A549 (cell line): Measurements from ENCODE around the gene FGD5. TPM values are rescaled to one million over a fixed set of nuclear protein-coding genes. Genes with fewer than 3 reads are reported as not detected.
A peak's percentile ranks its signal among the peaks of the same experiment; 100 is the strongest.

ENCODE experiments used
- ATAC-seq, 2 experiments: fragments of 200-7000 bp in 1 of 2; fragments of >200 bp in 1 of 2; cut with Nextera tagmentation in 1 of 2; cut with Tn5 transposase in 1 of 2; 3 replicates each; pipeline versions ENCODE4 v1.8.0 to v1.9.1; 2018 to 2020; ENCODE audit warnings: mild to moderate bottlenecking in 1 of 2, moderate library complexity in 1 of 2
- CTCF ChIA-PET: fragments of 300-600 bp; sonication (Branson Sonifier 250); formaldehyde crosslinking; extraction: SDS; loops from one replicate; lab custom pipeline; 2021; ENCODE audit warnings: antibody characterized with exemption, inconsistent platforms; lab: Yijun Ruan, JAX
- POLR2A ChIA-PET: fragments of 350-600 bp; formaldehyde crosslinking; extraction: SDS; loops from one replicate; lab custom pipeline; 2021; ENCODE audit warnings: antibody characterized with exemption, inconsistent platforms; lab: Yijun Ruan, JAX
- DNase-seq, 2 experiments: peaks; one replicate each; pipeline versions ENCODE4 v3.0.0 to v3.0.0-alpha.2; 2011 to 2016; ENCODE audit warnings: low read depth in 1 of 2, low spot score in 1 of 2
- FAIRE-seq: peaks from 2 replicates; lab custom pipeline; 2011; peaks lifted over from hg19 to GRCh38; lab: Jason Lieb, UNC
- H3K27ac ChIP-seq, 2 experiments: fragments of >200 bp; sonication (Bioruptor Twin); formaldehyde crosslinking; 3 replicates each; pipeline ENCODE4 v1.5.1; 2016 to 2017
- H3K4me1 ChIP-seq: fragments of >200 bp; sonication (Bioruptor Twin); formaldehyde crosslinking; 3 replicates; pipeline ENCODE4 v1.6.1; 2016
- H3K4me2 ChIP-seq: fragments of >200 bp; sonication (Bioruptor Twin); formaldehyde crosslinking; 3 replicates; pipeline ENCODE4 v1.6.1; 2016
- H3K4me3 ChIP-seq: fragments of >200 bp; sonication (Bioruptor Twin); formaldehyde crosslinking; 3 replicates; pipeline ENCODE4 v1.5.1; 2016
- H3K9me3 ChIP-seq: fragments of >200 bp; sonication (Bioruptor Twin); formaldehyde crosslinking; 3 replicates; pipeline ENCODE4 v1.6.1; 2016
- BCL3 ChIP-seq: fragments of >200 bp; sonication (Bioruptor Twin); formaldehyde crosslinking; IDR thresholded peaks from 3 replicates; pipeline ENCODE4 v1.6.1; 2016
- CHD4 ChIP-seq: fragments of 200-600 bp; sonication (generic); IDR thresholded peaks from 2 replicates; pipeline ENCODE4 v1.6.1; 2016; ENCODE audit warnings: antibody characterized with exemption, mild to moderate bottlenecking, borderline replicate concordance
- EHF ChIP-seq: fragments of 250-450 bp; sonication (Bioruptor Pico); IDR thresholded peaks from 2 replicates; pipeline ENCODE4 v1.5.0; 2020; ENCODE audit warnings: mild to moderate bottlenecking
- ESRRA ChIP-seq: fragments of 150-350 bp; IDR thresholded peaks from 2 replicates; pipeline ENCODE4 v1.6.1; 2014; ENCODE audit warnings: mild to moderate bottlenecking, low read length, borderline replicate concordance
- FOSB ChIP-seq: fragments of 250-450 bp; sonication (Bioruptor Pico); IDR thresholded peaks from 2 replicates; pipeline ENCODE4 v1.5.0; 2020; ENCODE audit warnings: mild to moderate bottlenecking, moderate library complexity
- GATA3 ChIP-seq: IDR thresholded peaks from 2 replicates; pipeline ENCODE4 v1.6.1; 2012; ENCODE audit warnings: borderline replicate concordance
- HDAC2 ChIP-seq: fragments of 200-600 bp; sonication (generic); IDR thresholded peaks from 2 replicates; pipeline ENCODE4 v1.6.1; 2016
- HOXB13 ChIP-seq: fragments of 250-450 bp; sonication (Bioruptor Pico); IDR thresholded peaks from 2 replicates; pipeline ENCODE4 v1.5.0; 2020; ENCODE audit warnings: low read depth, mild to moderate bottlenecking, moderate library complexity
- KDM1A ChIP-seq: fragments of 200-600 bp; sonication (generic); IDR thresholded peaks from 2 replicates; pipeline ENCODE4 v1.6.1; 2016; ENCODE audit warnings: low read depth, mild to moderate bottlenecking
- MAFK ChIP-seq: fragments of 450-650 bp; IDR thresholded peaks from 2 replicates; pipeline ENCODE4 v1.6.1; 2014; ENCODE audit not compliant: partially characterized antibody
- MAZ ChIP-seq: fragments of 150-350 bp; IDR thresholded peaks from 2 replicates; pipeline ENCODE4 v1.6.1; 2014; ENCODE audit warnings: antibody characterized with exemption, low read depth, low read length, borderline replicate concordance
- NFE2L2 ChIP-seq: fragments of 150-350 bp; conservative IDR thresholded peaks from 2 replicates; pipeline ENCODE4 v1.6.1; 2014; ENCODE audit warnings: low read length
- POLR2AphosphoS2 ChIP-seq: conservative IDR thresholded peaks from 2 replicates; pipeline ENCODE4 v1.6.1; 2012; ENCODE audit warnings: low read length, improper control_type of control experiment, inconsistent platforms
- RAD21 ChIP-seq, 2 experiments: fragments of >200 bp in 1 of 2; sonication (Bioruptor Twin) in 1 of 2; formaldehyde crosslinking in 1 of 2; IDR thresholded peaks in 1 of 2; conservative IDR thresholded peaks in 1 of 2; 2 replicates in 1 of 2; 3 replicates in 1 of 2; pipeline ENCODE4 v1.6.1; 2012 to 2018; ENCODE audit warnings: inconsistent platforms in 1 of 2
- RARB ChIP-seq: fragments of 250-450 bp; sonication (Bioruptor Pico); IDR thresholded peaks from 2 replicates; pipeline ENCODE4 v1.8.0; 2021; ENCODE audit warnings: mild to moderate bottlenecking, moderate library complexity
- SMC3 ChIP-seq: fragments of >200 bp; sonication (Bioruptor Twin); formaldehyde crosslinking; IDR thresholded peaks from 3 replicates; pipeline ENCODE4 v1.6.1; 2018; ENCODE audit warnings: inconsistent platforms
- SREBF2 ChIP-seq: fragments of 450-650 bp; IDR thresholded peaks from 2 replicates; pipeline ENCODE4 v1.6.1; 2014; ENCODE audit warnings: mild to moderate bottlenecking, moderate library complexity
- ZNF302 ChIP-seq: fragments of 250-450 bp; sonication (Bioruptor Pico); IDR thresholded peaks from 2 replicates; pipeline ENCODE4 v1.9.0; 2021; ENCODE audit warnings: inconsistent platforms, mild to moderate bottlenecking, moderate library complexity
- WGBS: methylation state at CpG from one replicate; pipeline ENCODE4 v1.1.6; 2017; ENCODE audit errors: missing lambda C conversion rate; 5-methylcytosine and 5-hydroxymethylcytosine counted together
- polyA plus RNA-seq, 4 experiments: library from polyadenylated mRNA; depleted of rRNA in 3 of 4; stranded (reverse); fragments of >200 nt; fragmentation: RNase III in 1 of 4; extraction: RNeasy Plus Mini Kit Qiagen cat#74134 plus additional on column Dnase treatment in 1 of 4; gene quantifications; 2 replicates in 3 of 4; 3 replicates in 1 of 4; pipeline ENCODE4 v1.2.3, GENCODE V29; 2011 to 2017
- TF ChIP-seq, protein P1 (sequence below): fragments of 200-600 bp; sonication (generic); IDR thresholded peaks from 2 replicates; pipeline ENCODE4 v1.6.1; 2016; ENCODE audit warnings: antibody characterized with exemption, mild to moderate bottlenecking, moderate library complexity
- TF ChIP-seq, protein P2 (sequence below): fragments of >200 bp; sonication (Bioruptor Twin); formaldehyde crosslinking; IDR thresholded peaks from 2 replicates; pipeline ENCODE4 v1.6.1; 2016
- TF ChIP-seq, protein P3 (sequence below): fragments of >200 bp; sonication (Bioruptor Twin); formaldehyde crosslinking; IDR thresholded peaks from 3 replicates; pipeline ENCODE4 v1.5.1; 2016

Gene FGD5
- polyA plus RNA-seq, 2 of the 4 experiments (the other 2 are of a cell fraction), result 0.16 TPM; not detected in 1

DNA sequence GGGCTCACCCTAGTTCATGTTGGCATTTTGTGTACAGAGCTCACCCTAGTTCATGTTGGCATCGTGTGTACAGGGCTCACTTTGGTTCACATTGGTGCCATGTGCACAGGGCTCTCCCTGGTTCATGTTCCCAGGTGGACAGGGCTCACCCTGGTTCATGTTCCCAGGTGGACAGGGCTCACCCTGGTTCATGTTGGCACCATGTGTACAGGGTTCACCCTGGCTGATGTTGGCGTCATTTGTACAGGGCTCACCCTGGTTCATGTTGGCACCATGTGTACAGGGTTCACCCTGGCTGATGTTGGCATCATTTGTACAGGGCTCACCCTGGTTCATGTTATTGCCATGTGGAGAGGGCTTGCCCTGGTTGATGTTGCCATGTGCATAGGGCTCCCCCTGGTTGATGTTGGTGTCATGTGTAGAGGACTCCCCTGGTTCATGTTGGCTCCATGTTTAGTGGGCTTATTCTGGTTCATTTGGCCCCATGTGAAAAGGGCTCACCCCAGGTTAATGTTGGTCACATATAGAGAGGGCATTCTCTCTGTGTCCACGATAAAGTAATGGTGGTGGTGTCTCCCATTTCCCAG lies 97.0 kb downstream of the FGD5 start:
- H3K4me1 ChIP-seq, result no peaks in the 10 kb centered on the region
- no peak overlapping the region for H3K4me3 ChIP-seq
- peak in 1 of 2 experiments; percentile 56; a peak in 3 of 6 replicates for ATAC-seq
- no peak overlapping the region for H3K27ac ChIP-seq
- no peak overlapping the region for H3K4me2 ChIP-seq
- TF ChIP-seq ESRRA, result no peak
- no peak for TF ChIP-seq ZNF302 (CRISPR knock-in tag)
- TF ChIP-seq SMC3, result peak; percentile 25; the same call in 1 of the 3 replicates
- no peak for TF ChIP-seq NFE2L2
- TF ChIP-seq RAD21 (conservative IDR thresholded peaks at IDR 0.05 in 1 of 2, IDR thresholded peaks at IDR 0.05 in 1 of 2), result peak in 1 of 2 experiments; percentile 46; a peak in 1 of 5 replicates
- ChIA-PET POLR2A (no interaction called here), CTCF (interaction anchor here (0.6 to 2.1 kb wide), 7 partner anchors 9 to 243 kb away, joined by 3 to 10 read pairs (median 4); no protein-coding TSS in a partner anchor)
- no peaks in the 10 kb centered on the region for H3K9me3 ChIP-seq
- peak in 1 of 2 experiments; percentile 20 for DNase-seq
- no peak for FAIRE-seq
- 6% methylated on average over 1 of the region's 3 CpGs for WGBS

DNA sequence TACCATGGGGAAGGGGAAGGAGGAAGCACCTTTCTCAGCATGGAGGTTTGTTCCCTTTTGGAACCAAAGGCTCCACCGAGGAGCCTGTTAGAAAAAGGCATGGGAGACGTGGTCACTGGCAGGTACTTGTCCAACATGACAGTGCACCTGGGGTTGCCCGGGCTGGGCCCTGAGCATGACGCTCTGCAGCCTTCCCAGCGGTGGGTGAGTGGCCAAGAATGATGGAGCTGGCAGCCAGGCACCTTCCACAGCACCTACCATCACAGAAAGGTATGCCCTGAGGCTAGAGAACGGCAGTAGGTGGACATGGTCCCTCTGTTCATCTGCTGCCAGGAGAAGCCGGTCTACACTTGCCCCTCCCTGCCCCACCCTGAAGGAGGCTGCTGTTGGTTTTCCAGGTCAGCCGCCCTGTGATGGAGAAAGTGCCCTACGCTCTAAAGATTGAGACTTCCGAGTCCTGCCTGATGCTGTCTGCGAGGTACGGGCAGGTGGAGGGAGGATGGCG lies 99.6 kb downstream of the FGD5 start:
- WGBS, result 48% methylated on average over 12 of the region's 13 CpGs
- POLR2A ChIA-PET, result no interaction called here
- Histone ChIP-seq H3K9me3 (no peaks in the 10 kb centered on the region), H3K4me2 (no peak overlapping the region), H3K4me1 (no peaks in the 10 kb centered on the region), H3K4me3 (no peak overlapping the region), H3K27ac (no peak overlapping the region)
- CTCF ChIA-PET, result interaction anchor here (1.0 to 10.2 kb wide), 6 partner anchors 56 to 408 kb away, joined by 3 to 160 read pairs (median 34); partner anchors contain the start of genes C3orf20 and CCDC174
- ATAC-seq (no peak), DNase-seq (no peak), FAIRE-seq (no peak)
- TF ChIP-seq, protein P1, sequence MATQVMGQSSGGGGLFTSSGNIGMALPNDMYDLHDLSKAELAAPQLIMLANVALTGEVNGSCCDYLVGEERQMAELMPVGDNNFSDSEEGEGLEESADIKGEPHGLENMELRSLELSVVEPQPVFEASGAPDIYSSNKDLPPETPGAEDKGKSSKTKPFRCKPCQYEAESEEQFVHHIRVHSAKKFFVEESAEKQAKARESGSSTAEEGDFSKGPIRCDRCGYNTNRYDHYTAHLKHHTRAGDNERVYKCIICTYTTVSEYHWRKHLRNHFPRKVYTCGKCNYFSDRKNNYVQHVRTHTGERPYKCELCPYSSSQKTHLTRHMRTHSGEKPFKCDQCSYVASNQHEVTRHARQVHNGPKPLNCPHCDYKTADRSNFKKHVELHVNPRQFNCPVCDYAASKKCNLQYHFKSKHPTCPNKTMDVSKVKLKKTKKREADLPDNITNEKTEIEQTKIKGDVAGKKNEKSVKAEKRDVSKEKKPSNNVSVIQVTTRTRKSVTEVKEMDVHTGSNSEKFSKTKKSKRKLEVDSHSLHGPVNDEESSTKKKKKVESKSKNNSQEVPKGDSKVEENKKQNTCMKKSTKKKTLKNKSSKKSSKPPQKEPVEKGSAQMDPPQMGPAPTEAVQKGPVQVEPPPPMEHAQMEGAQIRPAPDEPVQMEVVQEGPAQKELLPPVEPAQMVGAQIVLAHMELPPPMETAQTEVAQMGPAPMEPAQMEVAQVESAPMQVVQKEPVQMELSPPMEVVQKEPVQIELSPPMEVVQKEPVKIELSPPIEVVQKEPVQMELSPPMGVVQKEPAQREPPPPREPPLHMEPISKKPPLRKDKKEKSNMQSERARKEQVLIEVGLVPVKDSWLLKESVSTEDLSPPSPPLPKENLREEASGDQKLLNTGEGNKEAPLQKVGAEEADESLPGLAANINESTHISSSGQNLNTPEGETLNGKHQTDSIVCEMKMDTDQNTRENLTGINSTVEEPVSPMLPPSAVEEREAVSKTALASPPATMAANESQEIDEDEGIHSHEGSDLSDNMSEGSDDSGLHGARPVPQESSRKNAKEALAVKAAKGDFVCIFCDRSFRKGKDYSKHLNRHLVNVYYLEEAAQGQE, result no peak
- TF ChIP-seq POLR2AphosphoS2 (no peak), BCL3 (no peak), CHD4 (no peak), HOXB13 (CRISPR knock-in tag) (no peak), GATA3 (no peak)

GRCh38 chr3:14920536-14920935 lies 101.8 kb downstream of the FGD5 start:
- Histone ChIP-seq H3K4me1 (no peaks in the 10 kb centered on the region), H3K27ac (no peak overlapping the region), H3K9me3 (no peaks in the 10 kb centered on the region), H3K4me3 (no peak overlapping the region), H3K4me2 (no peak overlapping the region)
- ChIA-PET CTCF (interaction anchor here (0.7 to 10.2 kb wide), 57 partner anchors 9 to 1024 kb away, joined by 3 to 160 read pairs (median 5); partner anchors contain the start of gene C3orf20), POLR2A (no interaction called here)
- DNase-seq (no peak), FAIRE-seq (no peak), ATAC-seq (peak; percentile 27 to 28; a peak in 4 of 6 replicates)
- 90% methylated on average over 5 of the region's 5 CpGs for WGBS
- no peak for TF ChIP-seq SREBF2
- TF ChIP-seq KDM1A, result no peak
- no peak for TF ChIP-seq RARB (CRISPR knock-in tag)
- no peak for TF ChIP-seq FOSB (CRISPR knock-in tag)
- no peak for TF ChIP-seq POLR2AphosphoS2
- TF ChIP-seq, protein P2, sequence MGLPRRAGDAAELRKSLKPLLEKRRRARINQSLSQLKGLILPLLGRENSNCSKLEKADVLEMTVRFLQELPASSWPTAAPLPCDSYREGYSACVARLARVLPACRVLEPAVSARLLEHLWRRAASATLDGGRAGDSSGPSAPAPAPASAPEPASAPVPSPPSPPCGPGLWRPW, result no peak
- no peak for TF ChIP-seq HDAC2
- TF ChIP-seq, protein P1, result no peak
- TF ChIP-seq SMC3, result no peak
- TF ChIP-seq EHF, result no peak
- TF ChIP-seq, protein P3, sequence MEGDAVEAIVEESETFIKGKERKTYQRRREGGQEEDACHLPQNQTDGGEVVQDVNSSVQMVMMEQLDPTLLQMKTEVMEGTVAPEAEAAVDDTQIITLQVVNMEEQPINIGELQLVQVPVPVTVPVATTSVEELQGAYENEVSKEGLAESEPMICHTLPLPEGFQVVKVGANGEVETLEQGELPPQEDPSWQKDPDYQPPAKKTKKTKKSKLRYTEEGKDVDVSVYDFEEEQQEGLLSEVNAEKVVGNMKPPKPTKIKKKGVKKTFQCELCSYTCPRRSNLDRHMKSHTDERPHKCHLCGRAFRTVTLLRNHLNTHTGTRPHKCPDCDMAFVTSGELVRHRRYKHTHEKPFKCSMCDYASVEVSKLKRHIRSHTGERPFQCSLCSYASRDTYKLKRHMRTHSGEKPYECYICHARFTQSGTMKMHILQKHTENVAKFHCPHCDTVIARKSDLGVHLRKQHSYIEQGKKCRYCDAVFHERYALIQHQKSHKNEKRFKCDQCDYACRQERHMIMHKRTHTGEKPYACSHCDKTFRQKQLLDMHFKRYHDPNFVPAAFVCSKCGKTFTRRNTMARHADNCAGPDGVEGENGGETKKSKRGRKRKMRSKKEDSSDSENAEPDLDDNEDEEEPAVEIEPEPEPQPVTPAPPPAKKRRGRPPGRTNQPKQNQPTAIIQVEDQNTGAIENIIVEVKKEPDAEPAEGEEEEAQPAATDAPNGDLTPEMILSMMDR, result no peak
- TF ChIP-seq MAFK, result no peak
- no peak for TF ChIP-seq ZNF302 (CRISPR knock-in tag)
- no peak for TF ChIP-seq MAZ
